Measurements from ENCODE around the gene HIVEP3. TPM values are rescaled to one million over a fixed set of nuclear protein-coding genes. Genes with fewer than 3 reads are reported as not detected.

Gene HIVEP3
- total RNA-seq, 4 donors from 2014 or later, result 6.1 to 10.1 (median 7.8) TPM

- ATAC-seq (ENCODE audit: low FRiP score) (no peak), DNase-seq (ENCODE audit: low spot score) (no peak)
- no peak for TF ChIP-seq CTCF (IDR thresholded peaks at IDR 0.05)
Observed at GRCh38 chr1:41467673-41468072, 451.0 kb downstream of the HIVEP3 start.

- TF ChIP-seq CTCF (IDR thresholded peaks at IDR 0.05), result no peak
- ATAC-seq (ENCODE audit: low FRiP score), result no peak
Observed at GRCh38 chr1:41466146-41466545, 452.6 kb downstream of the HIVEP3 start.

GRCh38 chr1:41465741-41466140 is 453.0 kb downstream of the HIVEP3 start:
- DNase-seq (ENCODE audit: low spot score), result no peak
- no peak for TF ChIP-seq CTCF (IDR thresholded peaks at IDR 0.05)
- ATAC-seq (ENCODE audit: low FRiP score), result no peak

More at GRCh38 chr1:41466146-41466545, 452.6 kb downstream of the HIVEP3 start:
- DNase-seq (ENCODE audit: low spot score), result no peak

GRCh38 chr1:41464885-41465284 is 453.8 kb downstream of the HIVEP3 start:
- no peak for DNase-seq (ENCODE audit: low spot score)
- TF ChIP-seq CTCF (IDR thresholded peaks at IDR 0.05), result no peak
- ATAC-seq (ENCODE audit: low FRiP score), result no peak

- ATAC-seq (ENCODE audit: low FRiP score) (no peak), DNase-seq (ENCODE audit: low spot score) (no peak)
Observed at GRCh38 chr1:41463516-41463915, 455.2 kb downstream of the HIVEP3 start.

GRCh38 chr1:41462680-41463004 is 456.1 kb downstream of the HIVEP3 start:
- ATAC-seq (ENCODE audit: low FRiP score) (no peak), DNase-seq (ENCODE audit: low spot score) (no peak)
- TF ChIP-seq CTCF (IDR thresholded peaks at IDR 0.05), result no peak

More at GRCh38 chr1:41463516-41463915, 455.2 kb downstream of the HIVEP3 start:
- TF ChIP-seq CTCF (IDR thresholded peaks at IDR 0.05), result no peak

GRCh38 chr1:41461790-41462679 is 456.7 kb downstream of the HIVEP3 start:
- no peak for TF ChIP-seq CTCF (IDR thresholded peaks at IDR 0.05)
- no peak for DNase-seq (ENCODE audit: low spot score)
- ATAC-seq (ENCODE audit: low FRiP score), result no peak

Data from omental fat pad (tissue), 4 donors.